ENCODE measurements around the gene SLC14A1. TPM values are rescaled to one million over a fixed set of nuclear protein-coding genes. Genes with fewer than 3 reads are reported as not detected.

SLC14A1 gene
- total and polyA plus RNA-seq, 10 of the 15 experiments (the other 5 are each of a cell fraction or from before 2014, with no cell fraction given), result 0.06 to 0.67 (median 0.10) TPM; not detected in 2

- WGBS (ENCODE audit: insufficient coverage, insufficient replicate concordance, low lambda C conversion rate, missing lambda C conversion rate), result 2% methylated on average over 5 of the region's 5 CpGs
- ChIA-PET CTCF (interaction anchor here (0.6 to 11.6 kb wide), 25 partner anchors 9 to 421 kb away, joined by 3 to 189 read pairs (median 4); no protein-coding TSS in a partner anchor), RAD21 (ENCODE audit: unreplicated experiment) (interaction anchor here (0.9 to 8.2 kb wide), 7 partner anchors 8 to 351 kb away, joined by 3 to 87 read pairs (median 4); no protein-coding TSS in a partner anchor), POLR2A (no interaction called here), SMC1A (ENCODE audit: uncharacterized antibody, unreplicated experiment) (interaction anchor here (0.6 to 14.1 kb wide), 19 partner anchors 8 to 351 kb away, joined by 3 to 162 read pairs (median 5); no protein-coding TSS in a partner anchor)
- Histone ChIP-seq H3K79me2 (ENCODE audit: control insufficient read depth, insufficient read depth, low read length) (no peaks in the 10 kb centered on the region), H3K4me3 (no peak overlapping the region), H3K27ac (ENCODE audit: control insufficient read depth, insufficient read depth) (no peak overlapping the region), H3K36me3 (ENCODE audit: control insufficient read depth in 2 of 2, insufficient read depth in 2 of 2, low read length in 1 of 2) (no peaks in the 10 kb centered on the region), H4K20me1 (ENCODE audit: control insufficient read depth, insufficient read depth) (no peaks in the 10 kb centered on the region), H3K4me2 (ENCODE audit: control insufficient read depth, insufficient read depth) (no peak overlapping the region), H3K4me1 (ENCODE audit: control insufficient read depth, insufficient read depth, low read length) (no peaks in the 10 kb centered on the region), H3K27me3 (replicated peaks in 1 of 2; ENCODE audit: control insufficient read depth in 2 of 2, insufficient read depth in 2 of 2, low read length in 1 of 2) (no peaks in the 10 kb centered on the region), H2AFZ (ENCODE audit: control insufficient read depth, low read depth, low read length) (no peak overlapping the region), H3K9ac (ENCODE audit: control insufficient read depth, insufficient read depth, low read length) (no peak overlapping the region), H3K9me3 (replicated peaks; ENCODE audit: control insufficient read depth, insufficient read depth, low read length) (no peaks in the 10 kb centered on the region; the same call in 2 of the 3 replicates)
- BruUV-seq (replicated peaks), result no TSS peak
- FAIRE-seq, result no peak
- intact Hi-C loops (cut with micrococcal nuclease; ENCODE audit: unreplicated experiment) (loop anchor here (1.0 kb wide), 4 partner anchors 58 to 251 kb away; no protein-coding TSS in a partner anchor), in situ Hi-C loops (cut with MboI) (no loop called here)
- DNase-seq (ENCODE audit: low read depth, low spot score), result peak; percentile 27
- peak; percentile 100 for ATAC-seq
- TF ChIP-seq RUNX3 (IDR thresholded peaks at IDR 0.05; ENCODE audit: low read length) (peak; percentile 78), RAD21 (IDR thresholded peaks at IDR 0.05; ENCODE audit: insufficient read depth, low read depth, low read length) (peak; percentile 78), HDAC2 (IDR thresholded peaks at IDR 0.05) (no peak), TCF3 (IDR thresholded peaks at IDR 0.05; ENCODE audit: borderline replicate concordance, insufficient read depth, low read depth, low read length) (peak; percentile 68; the same call in 1 of the 2 replicates), RCOR1 (conservative IDR thresholded peaks at IDR 0.05; ENCODE audit: low read depth, low read length) (no peak), TCF12 (IDR thresholded peaks at IDR 0.05; ENCODE audit: low read depth, low read length) (0 out of 2 replicates have a peak, but pooled peaks have one; percentile 54), CTCF (IDR thresholded peaks at IDR 0.05 in 2 of 3, conservative IDR thresholded peaks at IDR 0.05 in 1 of 3; ENCODE audit: control insufficient read depth in 2 of 3, extremely low read depth in 1 of 3, insufficient read depth in 1 of 3, low read depth in 3 of 3, low read length in 3 of 3) (peak; percentile 74 to 93 (median 77)), YY1 (IDR thresholded peaks at IDR 0.05; ENCODE audit: low read depth, low read length) (peak; percentile 64; the same call in 1 of the 2 replicates), SMC3 (IDR thresholded peaks at IDR 0.05; ENCODE audit: borderline replicate concordance, low read length) (peak; percentile 89)
Observed at GRCh38 chr18:45722899-45723298, 1.1 kb upstream of the SLC14A1 start.
